ENCODE measurements around the gene PTPRG.

PTPRG gene

DNA sequence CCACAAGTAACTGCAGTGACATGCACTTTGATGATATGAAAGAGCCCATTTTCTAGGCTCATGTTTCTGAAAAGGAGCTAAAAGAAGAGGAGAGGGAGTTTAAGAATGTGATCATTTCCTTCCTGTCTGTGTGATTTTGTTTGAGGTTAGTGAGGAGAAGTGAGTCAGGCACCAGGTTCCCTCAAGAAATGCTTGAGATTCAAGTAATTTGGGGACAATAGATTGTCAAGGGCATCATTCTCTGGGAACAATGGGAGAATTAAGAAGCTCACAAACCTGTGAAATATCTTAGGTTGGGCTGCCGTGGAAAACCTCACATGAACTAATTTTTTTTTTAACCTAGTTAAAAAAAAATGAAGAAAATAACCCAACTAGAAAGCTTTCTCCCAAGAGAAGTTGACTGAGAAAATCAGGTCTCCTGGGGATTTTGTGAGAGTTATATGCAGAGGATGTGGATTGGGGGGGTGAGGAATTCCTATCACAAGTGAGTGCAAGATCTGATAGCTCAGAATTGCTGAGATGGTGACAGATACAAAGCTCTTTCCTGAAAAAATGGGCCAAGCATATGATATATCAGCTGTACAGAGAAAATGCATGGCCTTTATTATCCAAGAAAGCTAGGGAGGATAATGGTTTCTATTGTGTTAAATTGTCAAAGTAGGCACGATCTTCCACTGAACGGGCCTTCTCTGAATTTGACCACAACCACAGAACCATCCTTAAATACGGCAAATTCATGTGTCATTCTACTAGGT lies 608.7 kb downstream of the PTPRG start:
- TF ChIP-seq, protein P1, sequence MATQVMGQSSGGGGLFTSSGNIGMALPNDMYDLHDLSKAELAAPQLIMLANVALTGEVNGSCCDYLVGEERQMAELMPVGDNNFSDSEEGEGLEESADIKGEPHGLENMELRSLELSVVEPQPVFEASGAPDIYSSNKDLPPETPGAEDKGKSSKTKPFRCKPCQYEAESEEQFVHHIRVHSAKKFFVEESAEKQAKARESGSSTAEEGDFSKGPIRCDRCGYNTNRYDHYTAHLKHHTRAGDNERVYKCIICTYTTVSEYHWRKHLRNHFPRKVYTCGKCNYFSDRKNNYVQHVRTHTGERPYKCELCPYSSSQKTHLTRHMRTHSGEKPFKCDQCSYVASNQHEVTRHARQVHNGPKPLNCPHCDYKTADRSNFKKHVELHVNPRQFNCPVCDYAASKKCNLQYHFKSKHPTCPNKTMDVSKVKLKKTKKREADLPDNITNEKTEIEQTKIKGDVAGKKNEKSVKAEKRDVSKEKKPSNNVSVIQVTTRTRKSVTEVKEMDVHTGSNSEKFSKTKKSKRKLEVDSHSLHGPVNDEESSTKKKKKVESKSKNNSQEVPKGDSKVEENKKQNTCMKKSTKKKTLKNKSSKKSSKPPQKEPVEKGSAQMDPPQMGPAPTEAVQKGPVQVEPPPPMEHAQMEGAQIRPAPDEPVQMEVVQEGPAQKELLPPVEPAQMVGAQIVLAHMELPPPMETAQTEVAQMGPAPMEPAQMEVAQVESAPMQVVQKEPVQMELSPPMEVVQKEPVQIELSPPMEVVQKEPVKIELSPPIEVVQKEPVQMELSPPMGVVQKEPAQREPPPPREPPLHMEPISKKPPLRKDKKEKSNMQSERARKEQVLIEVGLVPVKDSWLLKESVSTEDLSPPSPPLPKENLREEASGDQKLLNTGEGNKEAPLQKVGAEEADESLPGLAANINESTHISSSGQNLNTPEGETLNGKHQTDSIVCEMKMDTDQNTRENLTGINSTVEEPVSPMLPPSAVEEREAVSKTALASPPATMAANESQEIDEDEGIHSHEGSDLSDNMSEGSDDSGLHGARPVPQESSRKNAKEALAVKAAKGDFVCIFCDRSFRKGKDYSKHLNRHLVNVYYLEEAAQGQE (IDR thresholded peaks at IDR 0.05; ENCODE audit: low read depth): no peak
- TF ChIP-seq CREB1 (IDR thresholded peaks at IDR 0.05; ENCODE audit: low read depth) (no peak), RAD21 (IDR thresholded peaks at IDR 0.05; ENCODE audit: low read depth) (no peak), YY1 (IDR thresholded peaks at IDR 0.05; ENCODE audit: low read depth) (no peak), TCF12 (IDR thresholded peaks at IDR 0.05; ENCODE audit: low read depth) (no peak), CEBPB (IDR thresholded peaks at IDR 0.05) (no peak), EGR1 (IDR thresholded peaks at IDR 0.05) (no peak), EP300 (IDR thresholded peaks at IDR 0.05; ENCODE audit: borderline replicate concordance) (no peak), TAF1 (IDR thresholded peaks at IDR 0.05; ENCODE audit: low read depth) (no peak), ZBTB7A (IDR thresholded peaks at IDR 0.05; ENCODE audit: low read depth) (no peak), NFIC (IDR thresholded peaks at IDR 0.05) (no peak), TEAD4 (IDR thresholded peaks at IDR 0.05) (no peak), FOXM1 (IDR thresholded peaks at IDR 0.05; ENCODE audit: borderline replicate concordance, low read depth) (no peak)
- TF ChIP-seq, protein P2, sequence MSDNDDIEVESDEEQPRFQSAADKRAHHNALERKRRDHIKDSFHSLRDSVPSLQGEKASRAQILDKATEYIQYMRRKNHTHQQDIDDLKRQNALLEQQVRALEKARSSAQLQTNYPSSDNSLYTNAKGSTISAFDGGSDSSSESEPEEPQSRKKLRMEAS (IDR thresholded peaks at IDR 0.05): no peak
- TF ChIP-seq, protein P3, sequence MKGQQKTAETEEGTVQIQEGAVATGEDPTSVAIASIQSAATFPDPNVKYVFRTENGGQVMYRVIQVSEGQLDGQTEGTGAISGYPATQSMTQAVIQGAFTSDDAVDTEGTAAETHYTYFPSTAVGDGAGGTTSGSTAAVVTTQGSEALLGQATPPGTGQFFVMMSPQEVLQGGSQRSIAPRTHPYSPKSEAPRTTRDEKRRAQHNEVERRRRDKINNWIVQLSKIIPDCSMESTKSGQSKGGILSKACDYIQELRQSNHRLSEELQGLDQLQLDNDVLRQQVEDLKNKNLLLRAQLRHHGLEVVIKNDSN (IDR thresholded peaks at IDR 0.05): no peak

DNA sequence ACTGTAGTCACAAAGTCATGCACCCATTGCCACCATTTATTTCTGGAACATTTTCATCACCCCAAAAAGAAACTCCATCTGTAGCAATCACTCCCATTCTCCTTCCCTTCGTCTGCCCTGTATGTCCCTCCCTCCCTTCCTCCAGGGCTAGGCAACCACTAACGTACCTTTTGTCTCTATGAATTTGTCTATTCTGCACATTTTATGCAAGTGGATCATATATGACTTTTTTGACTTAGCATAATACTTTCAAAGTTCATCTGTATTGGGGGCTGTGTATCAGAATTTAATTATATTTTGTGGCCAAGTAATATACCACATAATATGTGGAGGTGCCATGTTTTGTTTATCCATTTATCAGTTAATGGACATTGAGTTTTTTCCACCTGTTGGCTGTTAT lies 610.4 kb downstream of the PTPRG start:
- TF ChIP-seq ZBTB7A (IDR thresholded peaks at IDR 0.05; ENCODE audit: low read depth) (no peak), FOXM1 (IDR thresholded peaks at IDR 0.05; ENCODE audit: borderline replicate concordance, low read depth) (no peak), TAF1 (IDR thresholded peaks at IDR 0.05; ENCODE audit: low read depth) (no peak), EGR1 (IDR thresholded peaks at IDR 0.05) (no peak), TEAD4 (IDR thresholded peaks at IDR 0.05) (no peak), RAD21 (IDR thresholded peaks at IDR 0.05; ENCODE audit: low read depth) (no peak), YY1 (IDR thresholded peaks at IDR 0.05; ENCODE audit: low read depth) (no peak)
- TF ChIP-seq, protein P3 (IDR thresholded peaks at IDR 0.05): no peak
- TF ChIP-seq, protein P1 (IDR thresholded peaks at IDR 0.05; ENCODE audit: low read depth): no peak
- TF ChIP-seq, protein P2 (IDR thresholded peaks at IDR 0.05): no peak

DNA sequence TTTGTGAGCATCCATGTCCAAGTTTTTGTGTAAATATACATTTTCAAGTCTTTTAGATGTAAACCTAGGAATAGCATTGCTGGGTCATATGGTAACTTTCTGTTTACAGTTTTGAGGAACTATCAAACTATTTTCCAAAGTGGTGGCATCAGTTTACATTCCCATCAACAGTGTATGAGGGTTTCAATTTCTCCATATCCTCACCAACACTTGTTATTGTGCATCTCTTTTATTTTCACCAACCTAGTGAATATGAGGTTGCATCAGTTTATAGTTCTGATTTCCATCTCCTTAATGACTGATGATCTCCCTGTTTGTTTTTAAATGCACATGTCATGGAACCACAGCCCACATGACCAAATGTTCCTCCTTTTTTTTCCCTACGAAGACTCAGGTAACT lies 610.8 kb downstream of the PTPRG start:
- TF ChIP-seq RAD21 (IDR thresholded peaks at IDR 0.05; ENCODE audit: low read depth) (no peak), CREB1 (IDR thresholded peaks at IDR 0.05; ENCODE audit: low read depth) (no peak), EGR1 (IDR thresholded peaks at IDR 0.05) (no peak), TAF1 (IDR thresholded peaks at IDR 0.05; ENCODE audit: low read depth) (no peak), CEBPB (IDR thresholded peaks at IDR 0.05) (no peak), YY1 (IDR thresholded peaks at IDR 0.05; ENCODE audit: low read depth) (no peak), EP300 (IDR thresholded peaks at IDR 0.05; ENCODE audit: borderline replicate concordance) (no peak), FOXM1 (IDR thresholded peaks at IDR 0.05; ENCODE audit: borderline replicate concordance, low read depth) (no peak)
- TF ChIP-seq, protein P1 (IDR thresholded peaks at IDR 0.05; ENCODE audit: low read depth): no peak
- TF ChIP-seq, protein P3 (IDR thresholded peaks at IDR 0.05): no peak
